Thoracic aorta (tissue), 2 donors: ENCODE data around the gene MMP11. TPM values are rescaled to one million over a fixed set of nuclear protein-coding genes. Genes with fewer than 3 reads are reported as not detected.

Experiments
- ATAC-seq: fragments of 150-250 bp; one replicate; pipeline ENCODE4 v1.8.0; 2017; ENCODE audit warnings: low read depth; ENCODE audit not compliant: insufficient number of reproducible peaks, low FRiP score
- DNase-seq: peaks from one replicate; pipeline ENCODE4 v3.0.0-alpha.2; 2020; ENCODE audit warnings: low spot score
- H3K27ac ChIP-seq, 2 donors: fragments of 200-600 bp; sonication (generic); 1 replicate in 1 of 2; 2 replicates in 1 of 2; pipeline ENCODE4 v1.5.1; 2016; ENCODE audit warnings: mild to moderate bottlenecking in 2 of 2, moderate library complexity in 2 of 2
- H3K27me3 ChIP-seq: fragments of 200-600 bp; sonication (generic); replicated peaks from 2 replicates; pipeline ENCODE4 v1.6.0; 2016; ENCODE audit warnings: mild to moderate bottlenecking; ENCODE audit not compliant: insufficient read depth
- H3K36me3 ChIP-seq: fragments of 200-600 bp; sonication (generic); one replicate; pipeline ENCODE4 v1.5.1; 2016
- H3K4me1 ChIP-seq, 2 donors: fragments of 200-600 bp; sonication (generic); 1 replicate in 1 of 2; 2 replicates in 1 of 2; pipeline versions ENCODE4 v1.5.1 to v1.6.0; 2016; ENCODE audit warnings: low read depth in 2 of 2, mild to moderate bottlenecking in 1 of 2; ENCODE audit not compliant: control insufficient read depth in 1 of 2
- H3K4me3 ChIP-seq: fragments of 200-600 bp; sonication (generic); 2 replicates; pipeline ENCODE4 v1.5.1; 2016; ENCODE audit warnings: mild to moderate bottlenecking
- H3K9me3 ChIP-seq: fragments of 200-600 bp; sonication (generic); 2 replicates; pipeline ENCODE4 v1.5.1; 2016
- total RNA-seq, 2 donors: library from RNA; depleted of rRNA; stranded (reverse); fragments of >200 nt; gene quantifications; one replicate each; pipeline versions ENCODE4 v1.1.0 to v1.2.3, GENCODE V29; 2016
- TF ChIP-seq, protein P1 (sequence below): fragments of 200-600 bp; sonication (generic); IDR thresholded peaks from one replicate; pipeline ENCODE4 v1.5.1; 2019; ENCODE audit warnings: antibody characterized with exemption

Gene MMP11
- total RNA-seq, 2 donors from 2014 or later: 2.0 to 10.2 TPM

DNA sequence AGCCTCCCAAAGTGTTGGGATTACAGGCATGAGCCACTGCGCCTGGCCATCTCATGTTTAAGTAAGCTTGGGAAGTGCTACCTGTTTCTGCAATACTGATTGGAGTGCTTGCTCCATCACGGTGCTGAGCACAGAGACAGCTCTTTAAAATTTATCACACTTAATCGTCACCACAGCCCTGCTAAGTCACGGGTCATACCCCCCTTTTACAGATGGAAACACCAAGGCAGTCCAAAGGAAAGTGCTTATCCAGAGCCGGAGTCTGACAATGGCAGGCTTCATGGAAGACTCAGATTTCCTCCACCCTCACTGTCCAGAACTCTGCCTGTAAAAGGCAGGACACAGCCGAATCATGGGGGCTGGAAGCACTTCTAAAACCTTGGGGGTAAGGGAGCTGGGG is 12.6 kb upstream of the MMP11 start:
- no peak overlapping the region for H3K27ac ChIP-seq
- no peak for ATAC-seq
- no peak overlapping the region for H3K4me3 ChIP-seq
- peaks cover 8 to 23% of the 10 kb centered on the region in 2 donors for H3K4me1 ChIP-seq
- no peak for DNase-seq
- no peaks in the 10 kb centered on the region for H3K9me3 ChIP-seq
- TF ChIP-seq, protein P1, sequence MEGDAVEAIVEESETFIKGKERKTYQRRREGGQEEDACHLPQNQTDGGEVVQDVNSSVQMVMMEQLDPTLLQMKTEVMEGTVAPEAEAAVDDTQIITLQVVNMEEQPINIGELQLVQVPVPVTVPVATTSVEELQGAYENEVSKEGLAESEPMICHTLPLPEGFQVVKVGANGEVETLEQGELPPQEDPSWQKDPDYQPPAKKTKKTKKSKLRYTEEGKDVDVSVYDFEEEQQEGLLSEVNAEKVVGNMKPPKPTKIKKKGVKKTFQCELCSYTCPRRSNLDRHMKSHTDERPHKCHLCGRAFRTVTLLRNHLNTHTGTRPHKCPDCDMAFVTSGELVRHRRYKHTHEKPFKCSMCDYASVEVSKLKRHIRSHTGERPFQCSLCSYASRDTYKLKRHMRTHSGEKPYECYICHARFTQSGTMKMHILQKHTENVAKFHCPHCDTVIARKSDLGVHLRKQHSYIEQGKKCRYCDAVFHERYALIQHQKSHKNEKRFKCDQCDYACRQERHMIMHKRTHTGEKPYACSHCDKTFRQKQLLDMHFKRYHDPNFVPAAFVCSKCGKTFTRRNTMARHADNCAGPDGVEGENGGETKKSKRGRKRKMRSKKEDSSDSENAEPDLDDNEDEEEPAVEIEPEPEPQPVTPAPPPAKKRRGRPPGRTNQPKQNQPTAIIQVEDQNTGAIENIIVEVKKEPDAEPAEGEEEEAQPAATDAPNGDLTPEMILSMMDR: no peak
- H3K36me3 ChIP-seq: no peaks in the 10 kb centered on the region
- H3K27me3 ChIP-seq: no peaks in the 10 kb centered on the region

- no peaks in the 10 kb centered on the region for H3K9me3 ChIP-seq
- H3K4me1 ChIP-seq: peaks cover 8 to 28% of the 10 kb centered on the region in 2 donors
- no peak for DNase-seq
- H3K27me3 ChIP-seq: no peaks in the 10 kb centered on the region
- H3K4me3 ChIP-seq: peak within 1 kb of the TSS; percentile 67
- TF ChIP-seq, protein P1: no peak
- no peaks in the 10 kb centered on the region for H3K36me3 ChIP-seq
- H3K27ac ChIP-seq: no peak within 1 kb of the TSS
- ATAC-seq: no peak
These were observed 9.6 kb upstream of the MMP11 start, which contains the start of gene C22orf15 for GRCh38 chr22:23762842-23763578. Gene C22orf15 (plus strand): TSS chr22:23762990. CDS start chr22:23763307, 317 bp downstream.

- no peak for ATAC-seq
These were observed 9.1 kb upstream of the MMP11 start for GRCh38 chr22:23763579-23763945.

GRCh38 chr22:23763954-23764353 is 8.7 kb upstream of the MMP11 start:
- H3K27ac ChIP-seq: no peak overlapping the region
- peaks cover 8 to 35% of the 10 kb centered on the region in 2 donors for H3K4me1 ChIP-seq
- peak overlapping the region; percentile 67 for H3K4me3 ChIP-seq

More at GRCh38 chr22:23763579-23763945, 9.1 kb upstream of the MMP11 start:
- Histone ChIP-seq H3K4me1 (peaks cover 8 to 31% of the 10 kb centered on the region in 2 donors), H3K9me3 (no peaks in the 10 kb centered on the region), H3K4me3 (peak overlapping the region; percentile 67), H3K36me3 (no peaks in the 10 kb centered on the region), H3K27me3 (no peaks in the 10 kb centered on the region), H3K27ac (no peak overlapping the region)
- DNase-seq: no peak
- TF ChIP-seq, protein P1: no peak

More at GRCh38 chr22:23763954-23764353, 8.7 kb upstream of the MMP11 start:
- Histone ChIP-seq H3K36me3 (no peaks in the 10 kb centered on the region), H3K9me3 (no peaks in the 10 kb centered on the region), H3K27me3 (no peaks in the 10 kb centered on the region)
- DNase-seq: no peak
- TF ChIP-seq, protein P1: no peak
- no peak for ATAC-seq
